ENCODE results near the gene TSC1. TPM values are rescaled to one million over a fixed set of nuclear protein-coding genes. Genes with fewer than 3 reads are reported as not detected.
A peak's percentile ranks its signal among the peaks of the same experiment; 100 is the strongest.
"Not testable (repeated sequence)": the region's sequence is repeated elsewhere in the genome, so short reads cannot be mapped to it uniquely, and the experiment has no call there.

The TSC1 gene
- total RNA-seq, 1 experiment from 2014 or later: 40.9 TPM

DNA sequence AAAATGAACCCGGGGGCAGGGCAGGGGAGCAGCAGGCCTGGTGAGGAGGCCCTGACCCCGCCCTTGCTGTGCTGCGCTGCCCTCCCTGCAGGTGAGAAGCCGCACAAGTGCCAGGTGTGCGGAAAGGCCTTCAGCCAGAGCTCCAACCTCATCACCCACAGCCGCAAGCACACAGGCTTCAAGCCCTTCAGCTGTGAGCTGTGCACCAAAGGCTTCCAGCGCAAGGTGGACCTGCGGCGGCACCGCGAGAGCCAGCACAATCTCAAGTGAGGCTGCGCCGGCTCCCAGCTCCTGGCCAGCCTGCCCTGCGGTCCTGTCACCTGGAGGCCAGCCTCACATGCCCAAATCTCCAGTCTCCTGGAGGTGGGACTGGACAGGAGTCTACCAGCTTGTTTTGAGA lies 46.4 kb upstream of the TSC1 start:
- no peaks in the 10 kb centered on the region for H3K4me1 ChIP-seq (ENCODE audit: insufficient read depth, low read length, poor library complexity, severe bottlenecking)
- no TSS peak for BruUV-seq (replicated peaks)
- no peak for DNase-seq (ENCODE audit: low spot score)
- intact Hi-C loops (cut with micrococcal nuclease; ENCODE audit: unreplicated experiment): no loop called here
- ChIA-PET POLR2A (ENCODE audit: low non-redundant PET) (no interaction called here), CTCF (no interaction called here)
- H3K4me3 ChIP-seq (ENCODE audit: low read depth, low read length, poor library complexity, severe bottlenecking): no peak overlapping the region
- TF ChIP-seq, protein P1, sequence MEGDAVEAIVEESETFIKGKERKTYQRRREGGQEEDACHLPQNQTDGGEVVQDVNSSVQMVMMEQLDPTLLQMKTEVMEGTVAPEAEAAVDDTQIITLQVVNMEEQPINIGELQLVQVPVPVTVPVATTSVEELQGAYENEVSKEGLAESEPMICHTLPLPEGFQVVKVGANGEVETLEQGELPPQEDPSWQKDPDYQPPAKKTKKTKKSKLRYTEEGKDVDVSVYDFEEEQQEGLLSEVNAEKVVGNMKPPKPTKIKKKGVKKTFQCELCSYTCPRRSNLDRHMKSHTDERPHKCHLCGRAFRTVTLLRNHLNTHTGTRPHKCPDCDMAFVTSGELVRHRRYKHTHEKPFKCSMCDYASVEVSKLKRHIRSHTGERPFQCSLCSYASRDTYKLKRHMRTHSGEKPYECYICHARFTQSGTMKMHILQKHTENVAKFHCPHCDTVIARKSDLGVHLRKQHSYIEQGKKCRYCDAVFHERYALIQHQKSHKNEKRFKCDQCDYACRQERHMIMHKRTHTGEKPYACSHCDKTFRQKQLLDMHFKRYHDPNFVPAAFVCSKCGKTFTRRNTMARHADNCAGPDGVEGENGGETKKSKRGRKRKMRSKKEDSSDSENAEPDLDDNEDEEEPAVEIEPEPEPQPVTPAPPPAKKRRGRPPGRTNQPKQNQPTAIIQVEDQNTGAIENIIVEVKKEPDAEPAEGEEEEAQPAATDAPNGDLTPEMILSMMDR (conservative IDR thresholded peaks at IDR 0.05; ENCODE audit: low read depth, low read length): no peak
- TF ChIP-seq EZH2 (IDR thresholded peaks at IDR 0.05; ENCODE audit: borderline replicate concordance, low read depth, low read length, poor library complexity, severe bottlenecking): no peak
- no peaks in the 10 kb centered on the region for H3K9me3 ChIP-seq (ENCODE audit: low read depth, low read length, poor library complexity, severe bottlenecking)
- no peak overlapping the region for H3K27ac ChIP-seq (ENCODE audit: low read depth, low read length, poor library complexity, severe bottlenecking)
- H3K36me3 ChIP-seq (ENCODE audit: insufficient read depth, low read length, poor library complexity, severe bottlenecking): no peaks in the 10 kb centered on the region
- H3K27me3 ChIP-seq (replicated peaks; ENCODE audit: insufficient read depth, low read depth, low read length, poor library complexity): peaks cover 48% of the 10 kb centered on the region

- peaks cover 52% of the 10 kb centered on the region for H3K27me3 ChIP-seq (replicated peaks; ENCODE audit: insufficient read depth, low read depth, low read length, poor library complexity)
- H3K9me3 ChIP-seq (ENCODE audit: low read depth, low read length, poor library complexity, severe bottlenecking); intact Hi-C loops (cut with micrococcal nuclease; ENCODE audit: unreplicated experiment); H3K36me3 ChIP-seq (ENCODE audit: insufficient read depth, low read length, poor library complexity, severe bottlenecking); POLR2A ChIA-PET (ENCODE audit: low non-redundant PET); CTCF ChIA-PET; H3K4me1 ChIP-seq (ENCODE audit: insufficient read depth, low read length, poor library complexity, severe bottlenecking); H3K4me3 ChIP-seq (ENCODE audit: low read depth, low read length, poor library complexity, severe bottlenecking); H3K27ac ChIP-seq (ENCODE audit: low read depth, low read length, poor library complexity, severe bottlenecking); BruUV-seq (replicated peaks): not testable (repeated sequence)
- DNase-seq (ENCODE audit: low spot score): peak; percentile 18
Measured at GRCh38 chr9:132989998-132990557, 45.7 kb upstream of the TSC1 start.

- POLR2A ChIA-PET (ENCODE audit: low non-redundant PET): no interaction called here
- Histone ChIP-seq H3K4me1 (ENCODE audit: insufficient read depth, low read length, poor library complexity, severe bottlenecking) (no peaks in the 10 kb centered on the region), H3K27ac (ENCODE audit: low read depth, low read length, poor library complexity, severe bottlenecking) (no peak overlapping the region), H3K27me3 (replicated peaks; ENCODE audit: insufficient read depth, low read depth, low read length, poor library complexity) (peaks cover 52% of the 10 kb centered on the region), H3K4me3 (ENCODE audit: low read depth, low read length, poor library complexity, severe bottlenecking) (no peak overlapping the region), H3K36me3 (ENCODE audit: insufficient read depth, low read length, poor library complexity, severe bottlenecking) (no peaks in the 10 kb centered on the region), H3K9me3 (ENCODE audit: low read depth, low read length, poor library complexity, severe bottlenecking) (no peaks in the 10 kb centered on the region)
- no peak for DNase-seq (ENCODE audit: low spot score)
- CTCF ChIA-PET: no interaction called here
- intact Hi-C loops (cut with micrococcal nuclease; ENCODE audit: unreplicated experiment): no loop called here
- no peak for TF ChIP-seq EZH2 (IDR thresholded peaks at IDR 0.05; ENCODE audit: borderline replicate concordance, low read depth, low read length, poor library complexity, severe bottlenecking)
- TF ChIP-seq, protein P1 (conservative IDR thresholded peaks at IDR 0.05; ENCODE audit: low read depth, low read length): no peak
- BruUV-seq (replicated peaks): no TSS peak
Measured at GRCh38 chr9:132989414-132989996, 45.1 kb upstream of the TSC1 start.

GRCh38 chr9:132989014-132989310 lies 44.5 kb upstream of the TSC1 start:
- Histone ChIP-seq H3K36me3 (ENCODE audit: insufficient read depth, low read length, poor library complexity, severe bottlenecking) (no peaks in the 10 kb centered on the region), H3K4me1 (ENCODE audit: insufficient read depth, low read length, poor library complexity, severe bottlenecking) (no peaks in the 10 kb centered on the region), H3K4me3 (ENCODE audit: low read depth, low read length, poor library complexity, severe bottlenecking) (no peak overlapping the region), H3K9me3 (ENCODE audit: low read depth, low read length, poor library complexity, severe bottlenecking) (no peaks in the 10 kb centered on the region), H3K27ac (ENCODE audit: low read depth, low read length, poor library complexity, severe bottlenecking) (no peak overlapping the region), H3K27me3 (replicated peaks; ENCODE audit: insufficient read depth, low read depth, low read length, poor library complexity) (peaks cover 55% of the 10 kb centered on the region)
- BruUV-seq (replicated peaks): no TSS peak
- intact Hi-C loops (cut with micrococcal nuclease; ENCODE audit: unreplicated experiment): no loop called here
- CTCF ChIA-PET: no interaction called here
- DNase-seq (ENCODE audit: low spot score): no peak
- no peak for TF ChIP-seq EZH2 (IDR thresholded peaks at IDR 0.05; ENCODE audit: borderline replicate concordance, low read depth, low read length, poor library complexity, severe bottlenecking)
- TF ChIP-seq, protein P1 (conservative IDR thresholded peaks at IDR 0.05; ENCODE audit: low read depth, low read length): no peak
- POLR2A ChIA-PET (ENCODE audit: low non-redundant PET): no interaction called here

Measured in A673 (cell line).